NCI-H524 (cell line): Measurements from ENCODE around the gene RBMS1.
A peak's percentile ranks its signal among the peaks of the same experiment; 100 is the strongest.

Source experiments
- DNase-seq, 2 experiments: peaks; one replicate each; lab custom pipeline; 2025; lab: John Stamatoyannopoulos, UW

RBMS1 gene

GRCh38 chr2:160409480-160409879 lies 84.1 kb downstream of the RBMS1 start:
- no peak for DNase-seq

- DNase-seq: no peak
Measured at GRCh38 chr2:160408959-160409291, 84.7 kb downstream of the RBMS1 start.

- no peak for DNase-seq
Measured at GRCh38 chr2:160408173-160408958, 85.2 kb downstream of the RBMS1 start.

GRCh38 chr2:160407393-160408172 lies 86.0 kb downstream of the RBMS1 start:
- DNase-seq: peak; percentile 1 to 26

GRCh38 chr2:160406591-160407392 lies 86.8 kb downstream of the RBMS1 start:
- peak; percentile 30 to 60 for DNase-seq

- DNase-seq: no peak
Measured at GRCh38 chr2:160405077-160405867, 88.3 kb downstream of the RBMS1 start.

- no peak for DNase-seq
Measured at GRCh38 chr2:160402997-160403979, 90.3 kb downstream of the RBMS1 start.

- peak in 1 of 2 experiments; percentile 1 for DNase-seq
Measured at GRCh38 chr2:160402501-160402900, 91.1 kb downstream of the RBMS1 start.

- no peak for DNase-seq
Measured at GRCh38 chr2:160401895-160402294, 91.7 kb downstream of the RBMS1 start.

GRCh38 chr2:160399880-160400279 lies 93.7 kb downstream of the RBMS1 start:
- no peak for DNase-seq

GRCh38 chr2:160397530-160397865 lies 96.1 kb downstream of the RBMS1 start:
- no peak for DNase-seq

GRCh38 chr2:160394153-160394552 lies 99.5 kb downstream of the RBMS1 start:
- DNase-seq: no peak

GRCh38 chr2:160392201-160392600 lies 101.4 kb downstream of the RBMS1 start:
- no peak for DNase-seq

GRCh38 chr2:160390544-160391455 lies 102.8 kb downstream of the RBMS1 start:
- DNase-seq: no peak

- no peak for DNase-seq
Measured at GRCh38 chr2:160389875-160390274, 103.7 kb downstream of the RBMS1 start.

- no peak for DNase-seq
Measured at GRCh38 chr2:160388464-160389263, 104.9 kb downstream of the RBMS1 start.

- no peak for DNase-seq
Measured at GRCh38 chr2:160387558-160388262, 105.9 kb downstream of the RBMS1 start.

- no peak for DNase-seq
Measured at GRCh38 chr2:160384791-160385190, 108.8 kb downstream of the RBMS1 start.
